KMS-11 (cell line): ENCODE results near the gene CCDC122.

Source experiments
- H2AFZ ChIP-seq: fragments of 200-600 bp; sonication (generic); 2 replicates; pipeline ENCODE4 v1.6.1; 2016; ENCODE audit warnings: antibody characterized with exemption, mixed run types, low read depth
- H3K27ac ChIP-seq: fragments of 200-600 bp; sonication (generic); 2 replicates; pipeline ENCODE4 v1.6.1; 2016; ENCODE audit warnings: mild to moderate bottlenecking, mixed run types
- H3K27me3 ChIP-seq: fragments of 200-600 bp; sonication (generic); 2 replicates; pipeline ENCODE4 v1.6.1; 2017; ENCODE audit warnings: mild to moderate bottlenecking, low read depth, mixed run types, moderate library complexity; ENCODE audit not compliant: insufficient read depth
- H3K36me3 ChIP-seq: fragments of 200-600 bp; sonication (generic); 2 replicates; pipeline ENCODE4 v1.6.1; 2017; ENCODE audit warnings: mild to moderate bottlenecking, mixed run types; ENCODE audit not compliant: insufficient read depth
- H3K4me1 ChIP-seq: fragments of 200-600 bp; sonication (generic); 2 replicates; pipeline ENCODE4 v1.6.1; 2016; ENCODE audit warnings: mild to moderate bottlenecking, low read depth, mixed run types; ENCODE audit not compliant: poor library complexity, severe bottlenecking
- H3K4me2 ChIP-seq: fragments of 200-600 bp; sonication (generic); 2 replicates; pipeline ENCODE4 v1.7.0; 2016; ENCODE audit warnings: mild to moderate bottlenecking, mixed run types
- H3K4me3 ChIP-seq: fragments of 200-600 bp; sonication (generic); IDR thresholded peaks from 2 replicates; pipeline ENCODE4 v1.6.1; 2017; ENCODE audit warnings: low read depth, low read length, mixed read lengths; ENCODE audit not compliant: insufficient read depth
- H3K79me2 ChIP-seq: fragments of 200-600 bp; sonication (generic); 2 replicates; pipeline ENCODE4 v1.6.1; 2016; ENCODE audit warnings: low read depth, mixed run types; ENCODE audit not compliant: insufficient read depth
- H3K9ac ChIP-seq: fragments of 200-600 bp; sonication (generic); 2 replicates; pipeline ENCODE4 v1.6.1; 2016; ENCODE audit warnings: mild to moderate bottlenecking, mixed run types
- H4K20me1 ChIP-seq: fragments of 200-600 bp; sonication (generic); 2 replicates; pipeline ENCODE4 v1.6.1; 2016; ENCODE audit warnings: mild to moderate bottlenecking, mixed run types; ENCODE audit not compliant: insufficient read depth
- TF ChIP-seq, protein P1 (sequence below): fragments of 200-600 bp; sonication (generic); conservative IDR thresholded peaks from 2 replicates; pipeline ENCODE4 v1.6.1; 2017; ENCODE audit warnings: low read depth, mild to moderate bottlenecking, antibody characterized with exemption, low read length, moderate library complexity, mixed read lengths

The CCDC122 gene

DNA sequence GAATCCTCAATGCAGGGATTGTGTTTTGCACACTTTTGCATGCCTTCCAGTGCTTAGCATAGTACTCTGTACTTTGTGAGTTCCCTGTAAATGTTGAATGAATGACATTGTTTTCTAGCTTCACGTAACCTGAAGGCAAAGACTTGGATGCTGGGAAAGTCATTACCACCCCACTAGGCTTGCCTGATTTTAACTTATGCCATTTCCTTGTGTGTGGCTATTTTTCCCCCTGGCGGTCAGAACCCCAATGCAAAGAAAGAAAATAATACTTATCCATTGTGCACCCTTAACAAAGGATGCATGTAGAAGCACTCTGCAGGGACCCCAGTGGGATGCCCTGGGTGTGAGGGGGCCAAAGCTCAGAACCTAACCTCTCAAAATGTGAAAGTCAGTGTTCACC, 91.5 kb downstream of the CCDC122 start:
- TF ChIP-seq, protein P1, sequence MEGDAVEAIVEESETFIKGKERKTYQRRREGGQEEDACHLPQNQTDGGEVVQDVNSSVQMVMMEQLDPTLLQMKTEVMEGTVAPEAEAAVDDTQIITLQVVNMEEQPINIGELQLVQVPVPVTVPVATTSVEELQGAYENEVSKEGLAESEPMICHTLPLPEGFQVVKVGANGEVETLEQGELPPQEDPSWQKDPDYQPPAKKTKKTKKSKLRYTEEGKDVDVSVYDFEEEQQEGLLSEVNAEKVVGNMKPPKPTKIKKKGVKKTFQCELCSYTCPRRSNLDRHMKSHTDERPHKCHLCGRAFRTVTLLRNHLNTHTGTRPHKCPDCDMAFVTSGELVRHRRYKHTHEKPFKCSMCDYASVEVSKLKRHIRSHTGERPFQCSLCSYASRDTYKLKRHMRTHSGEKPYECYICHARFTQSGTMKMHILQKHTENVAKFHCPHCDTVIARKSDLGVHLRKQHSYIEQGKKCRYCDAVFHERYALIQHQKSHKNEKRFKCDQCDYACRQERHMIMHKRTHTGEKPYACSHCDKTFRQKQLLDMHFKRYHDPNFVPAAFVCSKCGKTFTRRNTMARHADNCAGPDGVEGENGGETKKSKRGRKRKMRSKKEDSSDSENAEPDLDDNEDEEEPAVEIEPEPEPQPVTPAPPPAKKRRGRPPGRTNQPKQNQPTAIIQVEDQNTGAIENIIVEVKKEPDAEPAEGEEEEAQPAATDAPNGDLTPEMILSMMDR = peak; percentile 70
- Histone ChIP-seq H3K4me1 (peaks cover 13% of the 10 kb centered on the region), H3K9ac (peak overlapping the region; percentile 84), H3K79me2 (no peaks in the 10 kb centered on the region), H3K4me3 (no peak overlapping the region), H3K27ac (peak overlapping the region; percentile 67), H3K36me3 (no peaks in the 10 kb centered on the region), H3K27me3 (no peaks in the 10 kb centered on the region), H3K4me2 (peak overlapping the region; percentile 76), H4K20me1 (no peaks in the 10 kb centered on the region), H2AFZ (peak overlapping the region; percentile 71)

DNA sequence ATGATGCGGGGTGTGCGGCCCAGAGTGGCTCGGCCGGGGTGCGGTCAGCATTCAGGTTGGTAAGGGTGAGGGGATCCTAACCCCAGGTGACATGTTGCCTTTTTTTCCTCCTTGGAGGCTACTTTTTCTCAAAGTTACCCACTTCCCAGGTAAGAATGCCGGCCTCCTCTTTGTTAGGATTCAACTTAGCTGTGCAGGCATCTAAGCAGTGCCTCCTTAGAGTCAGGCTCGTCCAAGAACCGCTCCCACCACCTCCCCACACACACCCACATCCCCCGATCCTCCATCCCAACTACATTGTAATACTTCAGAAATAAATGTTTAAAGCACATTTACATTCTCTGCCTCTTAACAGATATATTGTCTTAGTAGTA, 92.0 kb downstream of the CCDC122 start:
- TF ChIP-seq, protein P1 = no peak
- H3K79me2 ChIP-seq = no peaks in the 10 kb centered on the region
- H3K36me3 ChIP-seq = no peaks in the 10 kb centered on the region
- peak overlapping the region; percentile 67 for H3K27ac ChIP-seq
- no peaks in the 10 kb centered on the region for H3K27me3 ChIP-seq
- peaks cover 13% of the 10 kb centered on the region for H3K4me1 ChIP-seq
- peak overlapping the region; percentile 84 for H3K9ac ChIP-seq
- no peaks in the 10 kb centered on the region for H4K20me1 ChIP-seq
- H3K4me2 ChIP-seq = peak overlapping the region; percentile 76
- peak overlapping the region; percentile 71 for H2AFZ ChIP-seq
- no peak overlapping the region for H3K4me3 ChIP-seq

DNA sequence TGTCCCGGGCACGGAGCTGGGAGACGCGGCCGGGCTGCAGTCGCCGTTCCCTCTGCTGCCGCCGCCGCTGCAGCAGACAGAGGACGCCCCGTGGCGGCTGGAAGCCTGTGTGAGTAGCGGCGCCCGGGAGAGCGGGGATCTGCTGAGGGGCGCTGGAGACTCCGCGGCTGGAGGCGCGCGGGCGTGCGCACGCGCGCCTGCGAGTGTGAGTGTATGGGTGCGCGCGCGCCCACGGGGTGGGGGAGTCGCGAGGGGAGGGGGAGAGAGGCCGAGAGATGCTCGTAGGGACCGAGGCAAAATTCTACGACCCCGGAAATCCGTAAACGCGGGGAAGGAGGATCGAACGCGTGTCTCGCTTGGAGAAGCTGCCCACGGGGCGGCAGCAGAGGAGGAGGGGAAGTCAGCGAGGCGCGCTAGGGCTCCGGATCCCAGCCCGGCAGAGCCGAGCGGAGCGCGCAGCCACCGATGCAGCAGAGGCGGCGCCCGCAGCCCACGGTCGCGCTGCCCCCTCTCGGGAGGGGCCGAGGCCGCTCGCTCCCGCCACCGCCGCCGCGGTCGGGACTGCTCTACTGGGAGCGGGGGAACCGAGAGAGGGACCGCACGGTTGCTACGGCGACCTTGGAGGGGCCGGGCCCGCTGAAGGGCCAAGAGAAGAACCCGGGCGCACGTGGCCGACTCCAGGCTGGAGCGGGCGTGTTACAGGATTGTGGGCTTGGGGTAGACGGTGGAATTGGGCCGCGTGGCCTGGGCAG, 92.6 kb downstream of the CCDC122 start, which contains the start of gene ENOX1:
TSS of gene ENOX1 (minus strand) at position 207 of the 752 bp plus-strand sequence.
- no peaks in the 10 kb centered on the region for H3K27me3 ChIP-seq
- peak within 1 kb of the TSS; percentile 84 for H3K9ac ChIP-seq
- TF ChIP-seq, protein P1 = no peak
- H3K79me2 ChIP-seq = no peaks in the 10 kb centered on the region
- no peaks in the 10 kb centered on the region for H4K20me1 ChIP-seq
- H3K4me1 ChIP-seq = peaks cover 13% of the 10 kb centered on the region
- H3K36me3 ChIP-seq = no peaks in the 10 kb centered on the region
- no peak within 1 kb of the TSS for H3K4me3 ChIP-seq
- H3K4me2 ChIP-seq = peak within 1 kb of the TSS; percentile 76
- peak within 1 kb of the TSS; percentile 71 for H2AFZ ChIP-seq
- H3K27ac ChIP-seq = peak within 1 kb of the TSS; percentile 67

- Histone ChIP-seq H3K4me1 (peaks cover 13% of the 10 kb centered on the region), H3K4me2 (no peak overlapping the region), H4K20me1 (no peaks in the 10 kb centered on the region), H3K9ac (peak overlapping the region; percentile 84), H3K27ac (peak overlapping the region; percentile 67), H3K27me3 (no peaks in the 10 kb centered on the region), H2AFZ (peak overlapping the region; percentile 71), H3K79me2 (no peaks in the 10 kb centered on the region), H3K4me3 (no peak overlapping the region), H3K36me3 (no peaks in the 10 kb centered on the region)
- TF ChIP-seq, protein P1 = no peak
These were observed 93.1 kb downstream of the CCDC122 start for GRCh38 chr13:43786472-43786765.
